PC-3 (cell line): Measurements from ENCODE around the gene CALM1. TPM values are rescaled to one million over a fixed set of nuclear protein-coding genes. Genes with fewer than 3 reads are reported as not detected.
A peak's percentile ranks its signal among the peaks of the same experiment; 100 is the strongest.

Experiments
- ATAC-seq: fragments of 200-7000 bp; cut with Tn5 transposase; 2 replicates; pipeline ENCODE4 v1.9.1; 2020; ENCODE audit warnings: mild to moderate bottlenecking, moderate library complexity
- BruUV-seq: library from RNA; stranded (reverse); fragments of 400-500 nt; replicated peaks from 2 replicates; lab custom pipeline; 2021; lab: Mats Ljungman, UMichigan
- CTCF ChIA-PET: fragments of 300-600 bp; sonication (Branson Sonifier 250); formaldehyde crosslinking; loops from one replicate; lab custom pipeline; 2022; ENCODE audit warnings: antibody characterized with exemption; lab: Charles Lee
- POLR2A ChIA-PET: fragments of 300-600 bp; sonication (Branson Sonifier 250); formaldehyde crosslinking; loops from one replicate; lab custom pipeline; 2022; ENCODE audit warnings: antibody characterized with exemption; ENCODE audit not compliant: unreplicated experiment; lab: Charles Lee
- DNase-seq: peaks from one replicate; pipeline ENCODE4 v3.0.0-alpha.2; 2015
- H2AFZ ChIP-seq: fragments of 300-600 bp; sonication (generic); 2 replicates; pipeline ENCODE4 v1.6.0; 2016; ENCODE audit warnings: antibody characterized with exemption, low read length
- H3F3A ChIP-seq: fragments of 300-600 bp; sonication (generic); one replicate; pipeline ENCODE4 v1.6.0; 2017; ENCODE audit warnings: antibody characterized with exemption, low read length, control low read depth, mild to moderate bottlenecking; ENCODE audit not compliant: unreplicated experiment
- H3K27ac ChIP-seq: fragments of 300-600 bp; sonication (generic); 2 replicates; pipeline ENCODE4 v1.5.1; 2016; ENCODE audit warnings: mild to moderate bottlenecking, low read length
- H3K27me3 ChIP-seq: fragments of 300-600 bp; sonication (generic); 2 replicates; pipeline ENCODE4 v1.6.1; 2016; ENCODE audit warnings: low read length, mixed read lengths
- H3K36me3 ChIP-seq: fragments of 300-600 bp; sonication (generic); 2 replicates; pipeline ENCODE4 v1.6.1; 2016; ENCODE audit warnings: low read depth, mixed run types, low read length, mixed read lengths
- H3K4me1 ChIP-seq: fragments of 300-600 bp; sonication (generic); 2 replicates; pipeline ENCODE4 v1.5.1; 2016; ENCODE audit warnings: low read length; ENCODE audit not compliant: insufficient read depth
- H3K4me2 ChIP-seq: fragments of 300-600 bp; sonication (generic); 2 replicates; pipeline ENCODE4 v1.6.0; 2016; ENCODE audit warnings: low read length
- H3K4me3 ChIP-seq: fragments of 300-600 bp; sonication (generic); 2 replicates; pipeline ENCODE4 v1.5.1; 2016; ENCODE audit warnings: mild to moderate bottlenecking, low read length, mixed read lengths
- H3K79me2 ChIP-seq: fragments of 300-600 bp; sonication (generic); 2 replicates; pipeline ENCODE4 v1.6.1; 2017; ENCODE audit warnings: low read length, mixed read lengths
- H3K9ac ChIP-seq: fragments of 300-600 bp; sonication (generic); 2 replicates; pipeline ENCODE4 v1.6.0; 2016; ENCODE audit warnings: mild to moderate bottlenecking, low read length
- H3K9me2 ChIP-seq: fragments of 300-600 bp; sonication (generic); replicated peaks from 2 replicates; pipeline ENCODE4 v1.6.1; 2016; ENCODE audit warnings: mixed run types, low read length, mixed read lengths
- H3K9me3 ChIP-seq: fragments of 300-600 bp; sonication (generic); 2 replicates; pipeline ENCODE4 v1.6.1; 2016; ENCODE audit warnings: low read length, mixed read lengths
- H4K20me1 ChIP-seq: fragments of 300-600 bp; sonication (generic); 2 replicates; pipeline ENCODE4 v1.6.1; 2016; ENCODE audit warnings: low read length, mixed read lengths
- CTCF ChIP-seq: fragments of 300-600 bp; sonication (generic); conservative IDR thresholded peaks from 2 replicates; pipeline ENCODE4 v1.5.1; 2017; ENCODE audit warnings: antibody characterized with exemption, low read depth, mild to moderate bottlenecking, low read length
- EZH2 ChIP-seq: fragments of 300-600 bp; sonication (generic); IDR thresholded peaks from one replicate; pipeline ENCODE4 v1.6.1; 2017; ENCODE audit warnings: antibody characterized with exemption, mild to moderate bottlenecking, low read length; ENCODE audit not compliant: unreplicated experiment
- EZH2phosphoT487 ChIP-seq: fragments of 300-600 bp; sonication (generic); IDR thresholded peaks from 2 replicates; pipeline ENCODE4 v1.6.1; 2018; ENCODE audit warnings: mild to moderate bottlenecking, antibody characterized with exemption, low read length, borderline replicate concordance
- intact Hi-C: fragments of 100-400 bp; cut with micrococcal nuclease; formaldehyde crosslinking; loops from 2 replicates; pipeline ENCODE4 v1.9.0; 2023
- total RNA-seq: library from RNA; depleted of rRNA; stranded (reverse); fragments of >200 nt; gene quantifications from 2 replicates; pipeline ENCODE4 v1.2.3, GENCODE V29; 2014

The CALM1 gene
- total RNA-seq, 1 experiment from 2014 or later = 1,162 TPM

GRCh38 chr14:90386321-90386720 lies 10.5 kb upstream of the CALM1 start:
- Histone ChIP-seq H3K9me3 (no peaks in the 10 kb centered on the region), H3K27me3 (no peaks in the 10 kb centered on the region), H3K9ac (no peak overlapping the region), H3K4me1 (peaks cover 50% of the 10 kb centered on the region), H3K4me3 (no peak overlapping the region), H3K27ac (no peak overlapping the region), H3K36me3 (no peaks in the 10 kb centered on the region), H4K20me1 (no peaks in the 10 kb centered on the region), H3K9me2 (no peaks in the 10 kb centered on the region), H2AFZ (no peak overlapping the region), H3K79me2 (peaks cover 4% of the 10 kb centered on the region; the same call in 1 of the 2 replicates), H3F3A (no peaks in the 10 kb centered on the region), H3K4me2 (no peak overlapping the region)
- intact Hi-C loops = loop anchor here (10.0 kb wide), 1 partner anchor 438 kb away; no protein-coding TSS in a partner anchor
- DNase-seq (no peak), ATAC-seq (no peak)
- no TSS peak for BruUV-seq
- CTCF ChIA-PET = no interaction called here
- no peak for TF ChIP-seq EZH2phosphoT487
- no peak for TF ChIP-seq CTCF
- TF ChIP-seq EZH2 = no peak
- POLR2A ChIA-PET = no interaction called here

- Histone ChIP-seq H3K4me1 (peaks cover 40% of the 10 kb centered on the region), H3K9me2 (no peaks in the 10 kb centered on the region), H3K9ac (no peak overlapping the region), H3K4me2 (no peak overlapping the region), H3K79me2 (peaks cover under 1% of the 10 kb centered on the region; the same call in 1 of the 2 replicates), H3K9me3 (no peaks in the 10 kb centered on the region), H3K27me3 (no peaks in the 10 kb centered on the region), H3K36me3 (no peaks in the 10 kb centered on the region), H3K27ac (no peak overlapping the region), H3F3A (no peaks in the 10 kb centered on the region), H4K20me1 (no peaks in the 10 kb centered on the region), H2AFZ (no peak overlapping the region), H3K4me3 (no peak overlapping the region)
- ChIA-PET POLR2A (no interaction called here), CTCF (interaction anchor here (0.6 kb wide), 1 partner anchor 13 kb away, joined by 5 read pairs; no protein-coding TSS in a partner anchor)
- DNase-seq (no peak), ATAC-seq (no peak)
- intact Hi-C loops = loop anchor here (10.0 kb wide), 1 partner anchor 438 kb away; no protein-coding TSS in a partner anchor
- no TSS peak for BruUV-seq
- TF ChIP-seq CTCF (no peak), EZH2 (no peak), EZH2phosphoT487 (no peak)
These were observed 9.5 kb upstream of the CALM1 start for GRCh38 chr14:90387206-90387760.

GRCh38 chr14:90388437-90388836 lies 8.4 kb upstream of the CALM1 start:
- Histone ChIP-seq H3K9me3 (no peaks in the 10 kb centered on the region), H3K27me3 (no peaks in the 10 kb centered on the region), H3K4me3 (no peak overlapping the region), H3K4me1 (peaks cover 37% of the 10 kb centered on the region), H3K9ac (no peak overlapping the region), H3F3A (no peaks in the 10 kb centered on the region), H3K9me2 (no peaks in the 10 kb centered on the region), H2AFZ (no peak overlapping the region), H4K20me1 (no peaks in the 10 kb centered on the region), H3K4me2 (peak overlapping the region; percentile 49), H3K27ac (peak overlapping the region; percentile 60), H3K36me3 (no peaks in the 10 kb centered on the region), H3K79me2 (no peaks in the 10 kb centered on the region)
- CTCF ChIA-PET = interaction anchor here (0.6 kb wide), 1 partner anchor 32 kb away, joined by 3 read pairs; no protein-coding TSS in a partner anchor
- intact Hi-C loops = loop anchor here (10.0 kb wide), 1 partner anchor 436 kb away; no protein-coding TSS in a partner anchor
- BruUV-seq = no TSS peak
- POLR2A ChIA-PET = no interaction called here
- DNase-seq (peak; percentile 93), ATAC-seq (peak; percentile 81)
- TF ChIP-seq CTCF (0 out of 2 replicates have a peak, but pooled peaks have one; percentile 7), EZH2 (no peak)
